ENCODE results near the gene OR10H3.
"Not testable (repeated sequence)": the region's sequence is repeated elsewhere in the genome, so short reads cannot be mapped to it uniquely, and the experiment has no call there.

OR10H3 gene

GRCh38 chr19:15776991-15777970 lies 39.5 kb downstream of the OR10H3 start:
- no peak for DNase-seq (ENCODE audit: low read depth in 2 of 2)

- no peak for DNase-seq (ENCODE audit: low read depth in 2 of 2)
Observed at GRCh38 chr19:15779756-15780476, 42.1 kb downstream of the OR10H3 start.

- no peak for DNase-seq (ENCODE audit: low read depth in 2 of 2)
Observed at GRCh38 chr19:15780610-15781418, 43.0 kb downstream of the OR10H3 start.

GRCh38 chr19:15781661-15782060 lies 43.9 kb downstream of the OR10H3 start:
- no peak for DNase-seq (ENCODE audit: low read depth in 2 of 2)

GRCh38 chr19:15782211-15782610 lies 44.4 kb downstream of the OR10H3 start:
- no peak for DNase-seq (ENCODE audit: low read depth in 2 of 2)

- DNase-seq (ENCODE audit: low read depth in 2 of 2): not testable (repeated sequence)
Observed at GRCh38 chr19:15782896-15783295, 45.1 kb downstream of the OR10H3 start.

- no peak for DNase-seq (ENCODE audit: low read depth in 2 of 2)
Observed at GRCh38 chr19:15787611-15788155, 49.9 kb downstream of the OR10H3 start, which contains the start of gene OR10H5. Gene OR10H5 (plus strand): TSS chr19:15787661. CDS start chr19:15794049, 6,388 bp downstream.

GRCh38 chr19:15788594-15789270 lies 50.9 kb downstream of the OR10H3 start:
- no peak for DNase-seq (ENCODE audit: low read depth in 2 of 2)

- no peak for DNase-seq (ENCODE audit: low read depth in 2 of 2)
Observed at GRCh38 chr19:15790096-15790495, 52.3 kb downstream of the OR10H3 start.
